ENCODE data around the gene CDPF1. TPM values are rescaled to one million over a fixed set of nuclear protein-coding genes. Genes with fewer than 3 reads are reported as not detected.

Gene CDPF1
- polyA plus RNA-seq, 1 donor from 2014 or later: 32.7 TPM

DNA sequence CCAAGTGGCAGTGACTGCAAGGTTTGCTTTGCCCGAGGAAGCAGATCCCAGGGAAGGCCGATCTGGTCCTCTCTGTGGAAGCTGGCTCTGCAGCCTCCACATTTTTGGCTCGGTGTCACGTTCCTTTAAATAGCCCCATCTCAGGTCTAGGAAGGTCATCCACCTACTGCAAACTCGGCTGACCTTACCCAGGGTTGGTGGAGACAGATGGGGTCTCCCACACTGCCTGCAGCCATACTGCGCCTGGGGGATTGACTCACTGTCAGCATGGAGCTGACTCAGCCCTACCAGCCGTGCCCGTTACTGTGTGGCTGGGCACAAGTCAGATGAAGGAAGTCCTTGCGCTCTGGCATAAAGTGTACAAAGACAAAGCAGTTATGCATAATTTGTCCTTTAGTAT, 16.9 kb downstream of the CDPF1 start:
- Histone ChIP-seq H3K9me2 (ENCODE audit: insufficient read depth, low read length) (no peaks in the 10 kb centered on the region), H3K79me2 (replicated peaks; ENCODE audit: insufficient read depth, low read length) (no peaks in the 10 kb centered on the region), H3K9ac (ENCODE audit: low read length) (no peak overlapping the region), H2AFZ (ENCODE audit: low read depth, low read length) (no peak overlapping the region), H3K27ac (ENCODE audit: low read length) (no peak overlapping the region), H3K36me3 (ENCODE audit: insufficient read depth, low read length) (no peaks in the 10 kb centered on the region), H3K9me3 (ENCODE audit: low read length) (no peaks in the 10 kb centered on the region), H3K27me3 (ENCODE audit: insufficient read depth, low read depth, low read length) (no peaks in the 10 kb centered on the region), H4K20me1 (ENCODE audit: insufficient read depth) (no peaks in the 10 kb centered on the region), H3K4me2 (ENCODE audit: low read length) (no peak overlapping the region), H3F3A (ENCODE audit: insufficient read depth, low read length, poor library complexity, severe bottlenecking) (no peaks in the 10 kb centered on the region), H3K4me3 (ENCODE audit: low read length) (no peak overlapping the region)
- no peak for TF ChIP-seq EZH2 (IDR thresholded peaks at IDR 0.05; ENCODE audit: borderline replicate concordance, insufficient read depth, low read length, poor library complexity, severe bottlenecking)
- no peak for TF ChIP-seq MXI1 (conservative IDR thresholded peaks at IDR 0.05; ENCODE audit: poor library complexity, severe bottlenecking)
- TF ChIP-seq RAD21 (conservative IDR thresholded peaks at IDR 0.05): no peak
- no peak for TF ChIP-seq SMC3 (conservative IDR thresholded peaks at IDR 0.05; ENCODE audit: poor library complexity)
- TF ChIP-seq, protein P1, sequence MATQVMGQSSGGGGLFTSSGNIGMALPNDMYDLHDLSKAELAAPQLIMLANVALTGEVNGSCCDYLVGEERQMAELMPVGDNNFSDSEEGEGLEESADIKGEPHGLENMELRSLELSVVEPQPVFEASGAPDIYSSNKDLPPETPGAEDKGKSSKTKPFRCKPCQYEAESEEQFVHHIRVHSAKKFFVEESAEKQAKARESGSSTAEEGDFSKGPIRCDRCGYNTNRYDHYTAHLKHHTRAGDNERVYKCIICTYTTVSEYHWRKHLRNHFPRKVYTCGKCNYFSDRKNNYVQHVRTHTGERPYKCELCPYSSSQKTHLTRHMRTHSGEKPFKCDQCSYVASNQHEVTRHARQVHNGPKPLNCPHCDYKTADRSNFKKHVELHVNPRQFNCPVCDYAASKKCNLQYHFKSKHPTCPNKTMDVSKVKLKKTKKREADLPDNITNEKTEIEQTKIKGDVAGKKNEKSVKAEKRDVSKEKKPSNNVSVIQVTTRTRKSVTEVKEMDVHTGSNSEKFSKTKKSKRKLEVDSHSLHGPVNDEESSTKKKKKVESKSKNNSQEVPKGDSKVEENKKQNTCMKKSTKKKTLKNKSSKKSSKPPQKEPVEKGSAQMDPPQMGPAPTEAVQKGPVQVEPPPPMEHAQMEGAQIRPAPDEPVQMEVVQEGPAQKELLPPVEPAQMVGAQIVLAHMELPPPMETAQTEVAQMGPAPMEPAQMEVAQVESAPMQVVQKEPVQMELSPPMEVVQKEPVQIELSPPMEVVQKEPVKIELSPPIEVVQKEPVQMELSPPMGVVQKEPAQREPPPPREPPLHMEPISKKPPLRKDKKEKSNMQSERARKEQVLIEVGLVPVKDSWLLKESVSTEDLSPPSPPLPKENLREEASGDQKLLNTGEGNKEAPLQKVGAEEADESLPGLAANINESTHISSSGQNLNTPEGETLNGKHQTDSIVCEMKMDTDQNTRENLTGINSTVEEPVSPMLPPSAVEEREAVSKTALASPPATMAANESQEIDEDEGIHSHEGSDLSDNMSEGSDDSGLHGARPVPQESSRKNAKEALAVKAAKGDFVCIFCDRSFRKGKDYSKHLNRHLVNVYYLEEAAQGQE (IDR thresholded peaks at IDR 0.05; ENCODE audit: borderline replicate concordance): no peak
- no peak for TF ChIP-seq TAF1 (IDR thresholded peaks at IDR 0.05; ENCODE audit: low read depth)
- TF ChIP-seq, protein P2, sequence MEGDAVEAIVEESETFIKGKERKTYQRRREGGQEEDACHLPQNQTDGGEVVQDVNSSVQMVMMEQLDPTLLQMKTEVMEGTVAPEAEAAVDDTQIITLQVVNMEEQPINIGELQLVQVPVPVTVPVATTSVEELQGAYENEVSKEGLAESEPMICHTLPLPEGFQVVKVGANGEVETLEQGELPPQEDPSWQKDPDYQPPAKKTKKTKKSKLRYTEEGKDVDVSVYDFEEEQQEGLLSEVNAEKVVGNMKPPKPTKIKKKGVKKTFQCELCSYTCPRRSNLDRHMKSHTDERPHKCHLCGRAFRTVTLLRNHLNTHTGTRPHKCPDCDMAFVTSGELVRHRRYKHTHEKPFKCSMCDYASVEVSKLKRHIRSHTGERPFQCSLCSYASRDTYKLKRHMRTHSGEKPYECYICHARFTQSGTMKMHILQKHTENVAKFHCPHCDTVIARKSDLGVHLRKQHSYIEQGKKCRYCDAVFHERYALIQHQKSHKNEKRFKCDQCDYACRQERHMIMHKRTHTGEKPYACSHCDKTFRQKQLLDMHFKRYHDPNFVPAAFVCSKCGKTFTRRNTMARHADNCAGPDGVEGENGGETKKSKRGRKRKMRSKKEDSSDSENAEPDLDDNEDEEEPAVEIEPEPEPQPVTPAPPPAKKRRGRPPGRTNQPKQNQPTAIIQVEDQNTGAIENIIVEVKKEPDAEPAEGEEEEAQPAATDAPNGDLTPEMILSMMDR (IDR thresholded peaks at IDR 0.05; ENCODE audit: poor library complexity, severe bottlenecking): no peak
- no peak for TF ChIP-seq POLR2AphosphoS5 (IDR thresholded peaks at IDR 0.05)
- no peak for TF ChIP-seq EP300 (conservative IDR thresholded peaks at IDR 0.05; ENCODE audit: poor library complexity, severe bottlenecking)

DNA sequence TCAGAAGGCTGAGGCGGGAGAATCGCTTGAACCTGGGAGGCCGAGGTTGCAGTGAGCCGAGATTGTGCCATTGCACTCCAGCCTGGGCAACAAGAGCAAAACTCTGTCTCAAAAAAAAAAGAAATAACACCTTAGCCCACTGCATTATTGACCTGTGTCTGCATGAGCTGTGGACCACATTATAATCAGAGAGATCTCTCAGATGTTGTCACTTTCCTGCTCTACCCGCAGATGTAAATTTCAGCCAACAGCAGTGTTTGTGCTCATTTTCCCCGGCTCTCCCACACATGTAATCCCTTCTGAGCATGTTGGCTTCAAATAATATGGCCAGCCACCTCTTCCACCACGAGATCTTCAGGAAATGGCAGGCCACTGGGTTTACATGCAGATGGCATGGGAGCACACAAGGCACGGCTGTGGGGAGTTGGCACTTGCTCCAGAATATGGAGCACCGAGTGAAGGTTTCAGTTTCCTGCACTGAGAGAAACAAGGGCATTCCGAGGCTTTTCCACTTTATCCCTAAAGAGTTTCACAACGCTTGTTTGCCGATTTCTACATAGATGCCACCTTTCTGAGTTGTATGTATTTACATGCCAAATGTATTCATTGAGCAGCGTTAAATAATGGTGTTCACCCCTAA, 19.7 kb downstream of the CDPF1 start:
- Histone ChIP-seq H4K20me1 (ENCODE audit: insufficient read depth) (no peaks in the 10 kb centered on the region), H3K4me2 (ENCODE audit: low read length) (no peak overlapping the region), H2AFZ (ENCODE audit: low read depth, low read length) (no peak overlapping the region), H3K9ac (ENCODE audit: low read length) (no peak overlapping the region), H3K36me3 (ENCODE audit: insufficient read depth, low read length) (no peaks in the 10 kb centered on the region), H3K79me2 (replicated peaks; ENCODE audit: insufficient read depth, low read length) (no peaks in the 10 kb centered on the region), H3K27me3 (ENCODE audit: insufficient read depth, low read depth, low read length) (no peaks in the 10 kb centered on the region), H3K27ac (ENCODE audit: low read length) (no peak overlapping the region), H3K9me3 (ENCODE audit: low read length) (no peaks in the 10 kb centered on the region), H3F3A (ENCODE audit: insufficient read depth, low read length, poor library complexity, severe bottlenecking) (no peaks in the 10 kb centered on the region), H3K9me2 (ENCODE audit: insufficient read depth, low read length) (no peaks in the 10 kb centered on the region), H3K4me3 (ENCODE audit: low read length) (no peak overlapping the region)
- TF ChIP-seq, protein P2 (IDR thresholded peaks at IDR 0.05; ENCODE audit: poor library complexity, severe bottlenecking): no peak
- TF ChIP-seq EP300 (conservative IDR thresholded peaks at IDR 0.05; ENCODE audit: poor library complexity, severe bottlenecking) (no peak), TAF1 (IDR thresholded peaks at IDR 0.05; ENCODE audit: low read depth) (no peak), MXI1 (conservative IDR thresholded peaks at IDR 0.05; ENCODE audit: poor library complexity, severe bottlenecking) (no peak), SMC3 (conservative IDR thresholded peaks at IDR 0.05; ENCODE audit: poor library complexity) (no peak), RAD21 (conservative IDR thresholded peaks at IDR 0.05) (no peak)
- TF ChIP-seq, protein P1 (IDR thresholded peaks at IDR 0.05; ENCODE audit: borderline replicate concordance): no peak
